Left ventricle myocardium inferior (tissue), 1 donor: ENCODE data around the gene PRDM2. TPM values are rescaled to one million over a fixed set of nuclear protein-coding genes. Genes with fewer than 3 reads are reported as not detected.

Experiments
- DNase-seq: peaks from one replicate; pipeline ENCODE4 v3.0.0-alpha.2; 2020
- H3K27ac ChIP-seq: fragments of 200-600 bp; replicated peaks from 2 replicates; pipeline ENCODE4 v1.8.0; 2021
- H3K27me3 ChIP-seq: fragments of 200-600 bp; 2 replicates; pipeline ENCODE4 v1.8.0; 2021; ENCODE audit warnings: low read depth
- H3K36me3 ChIP-seq: fragments of 200-600 bp; 2 replicates; pipeline ENCODE4 v1.8.0; 2021
- H3K4me1 ChIP-seq: fragments of 200-600 bp; 2 replicates; pipeline ENCODE4 v1.8.0; 2021
- H3K4me3 ChIP-seq: fragments of 200-600 bp; 2 replicates; pipeline ENCODE4 v1.8.0; 2021; ENCODE audit warnings: mild to moderate bottlenecking, moderate library complexity
- H3K9me3 ChIP-seq: fragments of 200-600 bp; replicated peaks from 2 replicates; pipeline ENCODE4 v1.8.0; 2021
- CTCF ChIP-seq: fragments of 200-600 bp; IDR thresholded peaks from 2 replicates; pipeline ENCODE4 v1.8.0; 2021; ENCODE audit warnings: antibody characterized with exemption, mild to moderate bottlenecking, borderline replicate concordance
- intact Hi-C: fragments of 100-400 bp; cut with micrococcal nuclease; formaldehyde crosslinking; loops from one replicate; pipeline ENCODE4 v1.11.0; 2022
- total RNA-seq: library from RNA; stranded (reverse); fragmentation: NEBNext Ultra II Directional; extraction: Animal tissue kit (Norgen Biotek cat#: 25700); gene quantifications from one replicate; pipeline ENCODE4 v1.2.1, GENCODE V29; 2021
- donor health status: DM: no; HTN: yes; CAD: no; lungs with severe emphysema.

The PRDM2 gene
- total RNA-seq, 1 donor from 2014 or later = 36.1 TPM

GRCh38 chr1:13797397-13797796 lies 97.4 kb downstream of the PRDM2 start:
- no peaks in the 10 kb centered on the region for H3K9me3 ChIP-seq
- DNase-seq = no peak
- intact Hi-C loops = no loop called here
- no peak overlapping the region for H3K27ac ChIP-seq
- H3K4me3 ChIP-seq = no peak overlapping the region
- H3K4me1 ChIP-seq = peaks cover 42% of the 10 kb centered on the region
- no peak for TF ChIP-seq CTCF
- H3K36me3 ChIP-seq = peaks cover 7% of the 10 kb centered on the region
- no peaks in the 10 kb centered on the region for H3K27me3 ChIP-seq

GRCh38 chr1:13798120-13798519 lies 98.1 kb downstream of the PRDM2 start:
- TF ChIP-seq CTCF = no peak
- DNase-seq = no peak
- intact Hi-C loops = no loop called here

GRCh38 chr1:13799502-13800283 lies 99.7 kb downstream of the PRDM2 start:
- intact Hi-C loops = no loop called here
- Histone ChIP-seq H3K9me3 (no peaks in the 10 kb centered on the region), H3K4me1 (peaks cover 27% of the 10 kb centered on the region), H3K27ac (no peak overlapping the region), H3K4me3 (no peak overlapping the region), H3K36me3 (peaks cover 7% of the 10 kb centered on the region), H3K27me3 (no peaks in the 10 kb centered on the region)
- TF ChIP-seq CTCF = no peak
- no peak for DNase-seq

More at GRCh38 chr1:13798120-13798519, 98.1 kb downstream of the PRDM2 start:
- no peak overlapping the region for H3K27ac ChIP-seq
- H3K9me3 ChIP-seq = no peaks in the 10 kb centered on the region
- no peak overlapping the region for H3K4me3 ChIP-seq
- H3K36me3 ChIP-seq = peaks cover 7% of the 10 kb centered on the region
- peaks cover 35% of the 10 kb centered on the region for H3K4me1 ChIP-seq
- H3K27me3 ChIP-seq = no peaks in the 10 kb centered on the region

GRCh38 chr1:13801232-13801631 lies 101.2 kb downstream of the PRDM2 start:
- H3K9me3 ChIP-seq = no peaks in the 10 kb centered on the region
- no peak for TF ChIP-seq CTCF
- no peak overlapping the region for H3K27ac ChIP-seq
- no peaks in the 10 kb centered on the region for H3K27me3 ChIP-seq
- no peak overlapping the region for H3K4me3 ChIP-seq
- peaks cover 6% of the 10 kb centered on the region for H3K36me3 ChIP-seq
- intact Hi-C loops = no loop called here
- H3K4me1 ChIP-seq = peaks cover 15% of the 10 kb centered on the region
- DNase-seq = no peak

GRCh38 chr1:13801655-13802486 lies 101.9 kb downstream of the PRDM2 start:
- no peak for DNase-seq
- intact Hi-C loops = no loop called here
- no peak overlapping the region for H3K4me3 ChIP-seq
- H3K27ac ChIP-seq = no peak overlapping the region
- peaks cover 15% of the 10 kb centered on the region for H3K4me1 ChIP-seq
- H3K27me3 ChIP-seq = no peaks in the 10 kb centered on the region
- H3K9me3 ChIP-seq = no peaks in the 10 kb centered on the region
- H3K36me3 ChIP-seq = no peaks in the 10 kb centered on the region
- no peak for TF ChIP-seq CTCF
